GM23248 (cell line): ENCODE results near the gene PANX2. TPM values are rescaled to one million over a fixed set of nuclear protein-coding genes. Genes with fewer than 3 reads are reported as not detected.

Experiments
- DNase-seq: peaks from one replicate; pipeline ENCODE4 v3.0.0-alpha.2; 2015
- H2AFZ ChIP-seq: fragments of 200-600 bp; sonication (generic); 2 replicates; pipeline ENCODE4 v1.6.1; 2016; ENCODE audit warnings: antibody characterized with exemption
- H3F3A ChIP-seq: fragments of 200-600 bp; sonication (generic); 2 replicates; pipeline ENCODE4 v1.6.1; 2016; ENCODE audit warnings: mild to moderate bottlenecking, antibody characterized with exemption, mixed run types; ENCODE audit not compliant: insufficient read depth
- H3K27ac ChIP-seq: fragments of 200-600 bp; sonication (generic); 2 replicates; pipeline ENCODE4 v1.5.1; 2016; ENCODE audit warnings: mild to moderate bottlenecking
- H3K27me3 ChIP-seq: fragments of 200-600 bp; sonication (generic); replicated peaks from 2 replicates; pipeline ENCODE4 v1.6.1; 2016; ENCODE audit warnings: mild to moderate bottlenecking; ENCODE audit not compliant: insufficient read depth
- H3K36me3 ChIP-seq: fragments of 200-600 bp; sonication (generic); 2 replicates; pipeline ENCODE4 v1.6.1; 2016; ENCODE audit warnings: low read depth, mild to moderate bottlenecking
- H3K4me1 ChIP-seq: fragments of 200-600 bp; sonication (generic); 2 replicates; pipeline ENCODE4 v1.6.1; 2016; ENCODE audit warnings: mild to moderate bottlenecking; ENCODE audit not compliant: insufficient read depth
- H3K4me2 ChIP-seq: fragments of 200-600 bp; sonication (generic); one replicate; pipeline ENCODE4 v1.6.1; 2016; ENCODE audit warnings: mild to moderate bottlenecking; ENCODE audit not compliant: unreplicated experiment
- H3K4me3 ChIP-seq: fragments of 200-600 bp; sonication (generic); 2 replicates; pipeline ENCODE4 v1.5.1; 2016; ENCODE audit warnings: mild to moderate bottlenecking
- H3K79me2 ChIP-seq: fragments of 200-600 bp; sonication (generic); 2 replicates; pipeline ENCODE4 v1.6.1; 2016; ENCODE audit warnings: mild to moderate bottlenecking; ENCODE audit not compliant: insufficient read depth
- H3K9ac ChIP-seq: fragments of 200-600 bp; sonication (generic); 2 replicates; pipeline ENCODE4 v1.6.1; 2016; ENCODE audit warnings: mild to moderate bottlenecking
- H3K9me2 ChIP-seq: fragments of 200-600 bp; sonication (generic); 2 replicates; pipeline ENCODE4 v1.6.1; 2016; ENCODE audit warnings: mixed run types, mild to moderate bottlenecking, moderate library complexity; ENCODE audit not compliant: insufficient read depth
- H3K9me3 ChIP-seq: fragments of 200-600 bp; sonication (generic); one replicate; pipeline ENCODE4 v1.6.1; 2017; ENCODE audit warnings: low read depth
- H4K20me1 ChIP-seq: fragments of 200-600 bp; sonication (generic); 2 replicates; pipeline ENCODE4 v1.6.0; 2016; ENCODE audit not compliant: insufficient read depth
- EZH2 ChIP-seq: fragments of 200-600 bp; sonication (generic); IDR thresholded peaks from 2 replicates; pipeline ENCODE4 v1.6.1; 2018; ENCODE audit warnings: antibody characterized with exemption, mild to moderate bottlenecking; ENCODE audit not compliant: insufficient read depth, poor library complexity, severe bottlenecking
- EZH2phosphoT487 ChIP-seq: fragments of 200-600 bp; sonication (generic); IDR thresholded peaks from 2 replicates; pipeline ENCODE4 v1.6.1; 2018; ENCODE audit warnings: antibody characterized with exemption, moderate library complexity, mild to moderate bottlenecking, low read depth; ENCODE audit not compliant: insufficient read depth
- WGBS, 2 experiments: methylation state at CpG; one replicate each; pipeline ENCODE4 v1.1.6; 2015 to 2017; ENCODE audit warnings: low lambda C conversion rate in 2 of 2, low coverage in 1 of 2; ENCODE audit errors: missing lambda C conversion rate in 2 of 2; 5-methylcytosine and 5-hydroxymethylcytosine counted together
- in situ Hi-C: fragments of 300-500 bp; cut with MboI; formaldehyde crosslinking; loops from 2 replicates; pipeline ENCODE4 v1.15.0; 2020
- polyA plus RNA-seq: library from polyadenylated mRNA; unstranded; fragments of >200 nt; fragmentation: Nextera tagmentation; extraction: Ambion mirVana; gene quantifications from 2 replicates; pipeline ENCODE4 v1.2.1, GENCODE V29; 2016
- total RNA-seq: library from RNA; depleted of rRNA; stranded (reverse); fragments of >200 nt; shearing (Covaris generic); gene quantifications from 2 replicates; pipeline ENCODE4 v1.2.3, GENCODE V29; 2014

Gene PANX2
- total and polyA plus RNA-seq, 2 experiments from 2014 or later, result 0.18 TPM; not detected in 1

- Histone ChIP-seq H2AFZ (no peak overlapping the region), H3K27me3 (no peaks in the 10 kb centered on the region), H4K20me1 (no peaks in the 10 kb centered on the region), H3K4me2 (no peak overlapping the region), H3K9ac (no peak overlapping the region), H3K9me2 (no peaks in the 10 kb centered on the region), H3K4me3 (no peak overlapping the region), H3K4me1 (peaks cover 8% of the 10 kb centered on the region), H3K36me3 (peaks cover 5% of the 10 kb centered on the region; the same call in 1 of the 2 replicates), H3K27ac (no peak overlapping the region), H3K9me3 (no peaks in the 10 kb centered on the region), H3F3A (no peaks in the 10 kb centered on the region; the same call in 1 of the 2 replicates), H3K79me2 (peaks cover 30% of the 10 kb centered on the region)
- DNase-seq, result no peak
- TF ChIP-seq EZH2 (no peak), EZH2phosphoT487 (no peak)
- in situ Hi-C loops, result no loop called here
- WGBS, 2 experiments, result 81 to 87% methylated on average over 17 to 18 of the region's 18 CpGs
Measured at GRCh38 chr22:50199251-50199721, 28.8 kb downstream of the PANX2 start.

GRCh38 chr22:50199829-50200460 is 29.4 kb downstream of the PANX2 start:
- Histone ChIP-seq H3K79me2 (peaks cover 37% of the 10 kb centered on the region), H3K36me3 (peaks cover 5% of the 10 kb centered on the region; the same call in 1 of the 2 replicates), H4K20me1 (no peaks in the 10 kb centered on the region), H3F3A (no peaks in the 10 kb centered on the region; the same call in 1 of the 2 replicates), H3K27ac (no peak overlapping the region), H3K9me2 (no peaks in the 10 kb centered on the region), H2AFZ (peak overlapping the region; percentile 71), H3K9ac (peak overlapping the region; percentile 76), H3K4me2 (peak overlapping the region; percentile 71), H3K4me3 (peak overlapping the region; percentile 94), H3K27me3 (no peaks in the 10 kb centered on the region), H3K4me1 (peaks cover 8% of the 10 kb centered on the region), H3K9me3 (no peaks in the 10 kb centered on the region)
- WGBS, 2 experiments, result 11 to 12% methylated on average over 31 to 33 of the region's 34 CpGs
- DNase-seq, result peak; percentile 55
- TF ChIP-seq EZH2phosphoT487 (no peak), EZH2 (no peak)
- in situ Hi-C loops, result no loop called here

GRCh38 chr22:50200461-50201190 is 30.1 kb downstream of the PANX2 start, which contains the start of gene SELENOO:
Gene SELENOO (plus strand): TSS chr22:50201011. CDS start chr22:50201037, 26 bp downstream.
- peak within 1 kb of the TSS; percentile 94 for H3K4me3 ChIP-seq
- in situ Hi-C loops, result no loop called here
- no peak within 1 kb of the TSS for H3K27ac ChIP-seq
- no peaks in the 10 kb centered on the region for H3K9me3 ChIP-seq
- DNase-seq, result peak; percentile 95
- no peak for TF ChIP-seq EZH2phosphoT487
- TF ChIP-seq EZH2, result no peak
- H3K4me1 ChIP-seq, result peaks cover 8% of the 10 kb centered on the region
- H3K27me3 ChIP-seq, result no peaks in the 10 kb centered on the region
- peak within 1 kb of the TSS; percentile 76 for H3K4me2 ChIP-seq
- H4K20me1 ChIP-seq, result no peaks in the 10 kb centered on the region
- WGBS, 2 experiments, result 1% methylated on average over 45 to 91 of the region's 105 CpGs
- peak within 1 kb of the TSS; percentile 76 for H3K9ac ChIP-seq
- peak within 1 kb of the TSS; percentile 71 for H2AFZ ChIP-seq
- no peaks in the 10 kb centered on the region for H3K9me2 ChIP-seq
- H3F3A ChIP-seq, result no peaks in the 10 kb centered on the region; the same call in 1 of the 2 replicates
- peaks cover 5% of the 10 kb centered on the region; the same call in 1 of the 2 replicates for H3K36me3 ChIP-seq
- peaks cover 38% of the 10 kb centered on the region for H3K79me2 ChIP-seq
